GM12891 (cell line): Measurements from ENCODE around the gene EXOC3. TPM values are rescaled to one million over a fixed set of nuclear protein-coding genes. Genes with fewer than 3 reads are reported as not detected.
"Not testable (repeated sequence)": the region's sequence is repeated elsewhere in the genome, so short reads cannot be mapped to it uniquely, and the experiment has no call there.

Source experiments
- DNase-seq: peaks from one replicate; pipeline ENCODE4 v3.0.0; 2011; ENCODE audit warnings: low spot score; ENCODE audit not compliant: insufficient read length
- FAIRE-seq: peaks from 2 replicates; lab custom pipeline; 2011; peaks lifted over from hg19 to GRCh38; lab: Jason Lieb, UNC
- PAX5 ChIP-seq: IDR thresholded peaks from 2 replicates; pipeline ENCODE4 v1.6.1; 2011; ENCODE audit warnings: low read length, moderate library complexity, mild to moderate bottlenecking; ENCODE audit not compliant: insufficient read depth, severe bottlenecking
- POLR2A ChIP-seq: IDR thresholded peaks from 2 replicates; pipeline ENCODE4 v1.6.1; 2011; ENCODE audit warnings: low read depth, low read length, control low read depth
- POLR2AphosphoS5 ChIP-seq: IDR thresholded peaks from 2 replicates; pipeline ENCODE4 v1.6.1; 2011; ENCODE audit warnings: low read depth, low read length, control low read depth
- POU2F2 ChIP-seq: IDR thresholded peaks from 2 replicates; pipeline ENCODE4 v1.6.1; 2011; ENCODE audit warnings: low read depth, mild to moderate bottlenecking, control low read depth, low read length, moderate library complexity
- SPI1 ChIP-seq: IDR thresholded peaks from 2 replicates; pipeline ENCODE4 v1.6.1; 2011; ENCODE audit warnings: low read depth, low read length, control low read depth
- TAF1 ChIP-seq: IDR thresholded peaks from 2 replicates; pipeline ENCODE4 v1.6.1; 2011; ENCODE audit warnings: low read depth, low read length, control low read depth
- polyA plus RNA-seq: library from polyadenylated mRNA; unstranded; fragments of >200 nt; gene quantifications from one replicate; pipeline ENCODE4 v1.2.1, GENCODE V29; 2012; ENCODE audit warnings: low read depth, missing spikeins, inconsistent platforms; ENCODE audit not compliant: missing spikeins

EXOC3 gene
- 46.1 TPM for polyA plus RNA-seq

DNA sequence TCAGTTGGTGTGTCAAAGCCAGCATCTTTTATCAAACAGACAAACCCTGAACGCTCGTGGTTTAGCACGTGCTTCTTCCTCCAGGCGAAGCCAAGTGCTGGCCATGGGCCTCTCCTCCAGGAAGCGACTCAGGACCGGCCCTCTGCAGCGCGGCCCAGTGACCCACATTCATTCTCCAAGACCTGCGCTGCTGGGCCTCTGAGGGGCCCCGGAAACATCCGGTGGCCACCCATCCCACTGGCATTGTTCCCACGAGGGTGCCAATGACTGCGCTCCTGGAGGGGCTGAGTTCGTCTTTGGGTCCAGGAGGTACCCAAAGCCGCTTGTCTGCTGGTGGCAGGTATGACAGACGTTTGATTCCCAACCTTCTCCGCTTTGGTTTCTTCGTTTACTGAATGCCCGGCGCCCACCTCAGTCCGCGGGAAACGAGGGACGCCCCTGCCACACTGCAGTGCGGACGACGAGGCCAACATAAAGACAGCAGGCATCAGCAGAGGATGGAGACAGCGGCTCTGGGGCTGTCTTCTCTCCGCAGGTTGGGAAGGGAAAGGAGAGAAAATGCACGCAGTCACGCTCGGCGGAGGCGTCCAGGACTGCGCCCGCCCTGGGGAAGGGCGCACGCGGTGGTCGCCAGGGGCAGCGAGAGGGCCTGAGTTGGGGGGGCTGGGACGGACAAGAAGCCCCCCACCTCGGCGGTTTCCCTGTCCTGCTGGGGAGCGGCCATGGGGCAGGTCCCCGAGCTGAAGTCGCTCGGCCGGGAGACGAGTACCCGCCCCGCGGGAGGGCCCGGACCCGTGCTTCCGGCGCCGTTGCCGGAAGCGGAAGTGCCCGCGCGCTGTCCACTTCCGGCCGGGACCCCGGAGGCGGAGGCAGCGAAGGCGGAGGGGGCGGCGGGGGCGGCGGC lies at the start of gene EXOC3:
Gene EXOC3 (plus strand): TSS at position 842 of the 904 bp plus-strand sequence. CDS start 3,030 bp downstream, outside the sequence.
- DNase-seq, result peak; percentile 98
- TF ChIP-seq TAF1 (peak; percentile 51; the same call in 1 of the 2 replicates), POLR2A (peak; percentile 73; the same call in 1 of the 2 replicates), POU2F2 (peak; percentile 43; the same call in 1 of the 2 replicates), PAX5 (no peak), SPI1 (peak; percentile 52; the same call in 1 of the 2 replicates), POLR2AphosphoS5 (no peak)
- FAIRE-seq, result peak; percentile 60

DNA sequence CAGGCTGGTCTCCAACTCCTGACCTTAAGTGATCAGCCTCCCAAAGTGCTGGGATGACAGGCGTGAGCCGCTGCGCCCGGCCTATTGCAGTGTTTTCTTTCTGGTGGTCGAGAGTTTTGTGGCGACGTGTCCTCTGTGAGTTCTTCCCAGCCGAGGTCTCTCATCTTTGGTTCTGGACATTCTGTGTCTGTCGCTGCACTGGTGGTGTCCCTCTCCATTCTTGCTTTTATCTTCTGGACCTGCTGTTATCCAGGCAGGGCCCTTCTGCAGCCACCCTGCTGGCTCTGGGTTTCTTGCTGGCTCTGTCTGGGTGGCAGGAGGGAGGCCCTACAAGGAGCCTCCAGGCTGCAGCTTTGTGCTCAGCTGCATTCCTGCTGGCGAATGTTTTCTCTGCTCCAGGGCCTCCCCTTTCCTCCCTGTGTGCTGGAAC lies 49.1 kb upstream of the EXOC3 start:
- FAIRE-seq (no peak), DNase-seq (no peak)
- TF ChIP-seq TAF1 (no peak), SPI1 (no peak), POLR2A (no peak), PAX5 (no peak), POU2F2 (no peak), POLR2AphosphoS5 (no peak)

DNA sequence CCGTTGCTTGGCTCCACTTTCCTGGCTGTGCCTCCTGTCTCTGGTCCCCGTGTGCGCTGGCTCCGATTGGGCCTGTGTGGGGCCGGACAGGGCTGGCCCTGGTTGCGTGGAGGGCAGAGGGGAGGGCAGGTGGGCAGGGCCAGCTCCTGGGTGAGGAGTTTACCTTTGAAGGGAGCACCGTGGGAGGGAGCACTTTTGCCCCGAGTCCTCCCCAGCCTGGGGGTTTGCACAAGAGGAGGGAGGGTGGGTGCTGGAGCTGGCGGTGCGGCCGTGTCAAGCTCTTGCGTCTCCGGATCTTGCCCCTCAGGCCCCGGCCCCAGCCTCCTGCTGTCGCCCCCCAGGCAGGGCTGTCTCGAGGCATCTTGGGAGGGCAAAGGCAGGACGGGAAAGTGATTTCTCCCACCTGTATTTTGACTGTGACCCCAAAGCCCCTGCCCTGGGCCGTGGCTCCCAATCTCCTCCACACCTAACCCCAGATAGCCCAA lies 48.3 kb upstream of the EXOC3 start:
- no peak for DNase-seq
- TF ChIP-seq PAX5, result no peak
- no peak for TF ChIP-seq POLR2AphosphoS5
- FAIRE-seq, result no peak

DNA sequence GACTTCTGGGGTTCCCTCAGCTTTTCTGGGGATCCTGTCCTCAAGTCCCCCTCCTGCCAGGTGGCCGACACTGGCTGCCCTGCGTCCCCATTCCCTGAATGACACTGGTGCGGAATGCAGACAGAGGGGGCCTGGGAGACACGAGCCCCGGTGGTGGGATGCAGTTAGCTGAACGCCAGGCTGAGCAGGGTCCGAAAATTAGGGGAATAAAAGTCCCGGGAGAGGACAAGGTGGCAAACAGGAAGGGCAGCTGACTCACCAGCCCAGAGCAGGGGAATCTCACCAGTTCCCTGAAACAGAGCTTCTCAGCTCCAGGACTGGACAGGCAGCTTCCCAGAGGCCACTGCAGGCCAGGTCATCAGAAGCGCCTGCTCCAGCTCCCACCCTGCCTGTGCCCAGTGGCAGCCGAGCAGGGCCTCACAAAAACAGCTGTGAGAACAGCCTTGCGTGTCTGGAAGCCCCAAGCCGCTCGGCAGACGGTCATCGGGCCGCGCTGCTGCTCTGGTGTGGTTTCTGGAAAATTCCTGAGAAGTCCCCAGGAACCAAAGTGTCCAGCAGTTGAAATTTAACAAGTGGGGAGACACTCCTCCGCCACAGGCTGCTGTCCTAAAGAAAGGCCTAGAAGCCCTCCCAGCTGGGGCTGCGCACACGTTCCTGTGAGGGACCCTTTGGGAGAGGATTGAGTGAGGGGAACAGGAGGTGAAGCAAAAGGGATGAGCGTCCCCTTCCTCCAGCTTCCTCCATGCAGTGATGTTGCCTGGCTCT lies 47.6 kb upstream of the EXOC3 start:
- FAIRE-seq (no peak), DNase-seq (no peak)
- TF ChIP-seq PAX5 (no peak), POU2F2 (no peak), TAF1 (no peak), POLR2A (0 out of 2 replicates have a peak, but pooled peaks have one; percentile 19), SPI1 (no peak), POLR2AphosphoS5 (0 out of 2 replicates have a peak, but pooled peaks have one; percentile 37)

DNA sequence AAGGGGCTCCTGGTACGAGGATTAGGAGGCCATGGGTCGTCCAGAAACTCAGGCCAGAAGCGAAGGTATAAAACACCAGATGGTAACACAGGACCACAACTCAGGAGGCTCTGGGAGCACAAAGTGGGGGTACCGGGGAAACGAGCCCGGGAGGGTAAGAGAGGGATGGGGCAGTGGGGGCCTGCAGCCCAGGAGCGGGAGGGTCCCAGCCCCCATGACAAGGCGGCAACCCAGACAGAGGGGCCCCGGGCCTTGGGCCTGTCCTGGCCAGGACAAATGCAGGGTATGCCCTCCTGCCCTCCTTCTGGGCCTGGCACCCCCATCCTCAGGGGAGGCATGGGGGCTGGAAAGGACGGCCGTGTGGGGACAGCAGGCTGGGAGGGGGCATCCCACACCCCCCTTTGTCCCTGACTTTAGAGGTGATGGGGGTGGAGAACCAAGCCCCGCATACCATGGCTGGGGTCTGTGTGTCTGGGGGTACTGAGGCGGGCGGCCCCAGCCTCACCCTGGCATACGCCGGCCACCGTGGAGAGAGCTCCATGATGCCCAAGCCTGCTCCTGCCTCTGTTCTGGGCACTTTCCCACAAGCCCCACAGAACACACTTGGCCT lies 47.0 kb upstream of the EXOC3 start:
- TF ChIP-seq TAF1 (no peak), POLR2AphosphoS5 (no peak), POLR2A (no peak), PAX5 (no peak), SPI1 (no peak), POU2F2 (no peak)
- DNase-seq (no peak), FAIRE-seq (no peak)

DNA sequence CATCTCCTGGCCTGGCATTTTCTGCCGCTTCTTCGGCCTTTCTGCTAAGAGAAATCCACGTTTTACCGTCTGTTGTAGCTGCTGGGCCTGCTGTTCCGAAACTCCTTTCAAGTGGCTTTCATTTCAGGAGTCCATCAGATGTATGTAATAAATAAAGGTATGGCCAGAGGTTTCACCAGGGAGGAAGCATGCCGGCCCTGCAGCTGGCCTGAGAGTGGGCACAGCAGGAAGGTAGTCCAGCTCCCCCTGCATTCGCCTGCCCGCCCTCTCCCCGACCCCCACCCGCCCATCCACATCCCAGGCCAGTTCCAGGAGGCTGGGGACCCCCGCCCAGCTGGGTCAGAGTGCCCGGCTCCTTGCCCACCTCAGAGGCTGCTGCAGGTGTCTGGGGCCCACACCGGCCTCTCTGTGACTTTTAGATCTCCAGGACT lies 46.4 kb upstream of the EXOC3 start:
- TF ChIP-seq TAF1, result no peak
- no peak for TF ChIP-seq POU2F2
- TF ChIP-seq PAX5, result no peak
- TF ChIP-seq POLR2AphosphoS5, result no peak
- no peak for TF ChIP-seq SPI1
- no peak for TF ChIP-seq POLR2A
- DNase-seq, result no peak
- no peak for FAIRE-seq

DNA sequence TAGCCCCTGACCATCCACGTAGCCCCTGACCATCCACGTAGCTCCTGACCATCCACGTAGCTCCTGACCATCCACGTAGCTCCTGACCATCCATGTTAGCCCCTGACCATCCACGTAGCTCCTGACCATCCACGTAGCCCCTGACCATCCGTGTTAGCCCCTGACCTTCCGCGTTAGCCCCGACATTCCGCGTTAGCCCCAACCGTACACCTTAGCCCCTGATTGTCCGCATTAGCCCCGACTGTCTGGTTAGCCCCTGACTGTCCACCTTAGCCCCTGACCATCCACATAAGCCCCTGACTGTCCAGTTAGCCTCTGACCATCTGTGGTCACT lies 44.9 kb upstream of the EXOC3 start:
- FAIRE-seq, DNase-seq: not testable (repeated sequence)

DNA sequence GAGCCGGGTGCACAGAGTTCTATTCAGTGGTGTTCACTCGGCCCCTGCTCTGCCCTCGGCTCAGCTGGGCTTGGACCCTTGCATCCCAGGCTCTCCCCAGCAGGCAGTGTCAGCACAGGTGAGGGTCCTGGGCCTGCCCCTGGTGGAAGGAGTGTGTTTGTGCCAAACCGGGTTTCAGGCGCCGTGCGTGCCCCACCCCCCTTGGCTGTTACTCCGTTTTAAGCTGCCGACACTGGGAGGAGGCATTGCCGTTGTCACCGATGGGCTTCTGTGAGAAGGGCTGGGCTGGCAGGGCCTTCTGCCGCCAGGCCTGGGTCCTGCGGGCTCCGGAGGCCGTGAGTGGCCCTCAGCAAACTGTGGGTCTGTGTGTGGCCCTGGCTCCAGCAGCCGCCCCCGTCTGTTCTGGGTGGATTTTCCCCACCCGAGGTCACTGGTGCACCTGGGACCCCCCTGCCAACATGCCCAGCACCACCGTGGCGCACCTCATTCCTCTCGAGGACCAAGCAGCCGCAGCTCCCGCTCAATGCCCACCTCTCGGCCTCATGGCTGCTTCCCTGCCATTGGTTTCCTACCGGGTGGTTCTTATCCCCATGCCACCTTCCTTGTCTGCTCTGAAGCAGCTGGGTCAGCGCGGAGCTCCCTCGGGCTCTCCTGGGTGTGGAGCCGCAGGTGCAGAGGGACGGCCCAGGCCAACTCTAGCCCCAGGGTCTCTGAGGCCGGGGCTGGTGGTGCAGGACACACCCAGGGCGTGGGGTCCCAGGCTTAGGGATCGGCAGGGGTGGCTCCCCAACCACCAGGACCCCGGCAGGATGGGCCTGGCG lies 44.3 kb upstream of the EXOC3 start:
- DNase-seq (no peak), FAIRE-seq (peak; percentile 60)
- TF ChIP-seq POU2F2 (no peak), POLR2A (no peak; the same call in 1 of the 2 replicates), POLR2AphosphoS5 (no peak; the same call in 1 of the 2 replicates), TAF1 (no peak), PAX5 (no peak), SPI1 (no peak)
